NT2/D1 (cell line): ENCODE results near the gene RBPJL.
A peak's percentile ranks its signal among the peaks of the same experiment; 100 is the strongest.

Experiments used
- DNase-seq: peaks from one replicate; pipeline ENCODE4 v3.0.0-alpha.2; 2011; ENCODE audit warnings: low read depth, low spot score
- H3K27me3 ChIP-seq: 2 replicates; pipeline ENCODE4 v1.6.0; 2011; ENCODE audit warnings: mild to moderate bottlenecking; ENCODE audit not compliant: insufficient read length, insufficient read depth
- H3K36me3 ChIP-seq: 2 replicates; pipeline ENCODE4 v1.6.1; 2011; ENCODE audit warnings: mild to moderate bottlenecking, low read length, mixed read lengths; ENCODE audit not compliant: insufficient read depth, insufficient read length
- H3K4me1 ChIP-seq: 2 replicates; pipeline ENCODE4 v1.5.1; 2011; ENCODE audit not compliant: insufficient read depth, insufficient read length
- H3K4me3 ChIP-seq: 2 replicates; pipeline ENCODE4 v1.5.1; 2011; ENCODE audit warnings: low read depth; ENCODE audit not compliant: insufficient read length
- H3K9ac ChIP-seq: 2 replicates; pipeline ENCODE4 v1.6.0; 2011; ENCODE audit warnings: low read depth; ENCODE audit not compliant: insufficient read length
- H3K9me3 ChIP-seq: 2 replicates; pipeline ENCODE4 v1.5.1; 2011; ENCODE audit warnings: mild to moderate bottlenecking, low read length; ENCODE audit not compliant: insufficient read depth
- SUZ12 ChIP-seq: IDR thresholded peaks from 2 replicates; pipeline ENCODE4 v1.6.1; 2011; ENCODE audit not compliant: insufficient read length, insufficient read depth; ENCODE audit errors: extremely low read depth
- YY1 ChIP-seq: IDR thresholded peaks from 2 replicates; pipeline ENCODE4 v1.6.1; 2011; ENCODE audit not compliant: insufficient read length, insufficient read depth
- ZNF274 ChIP-seq: IDR thresholded peaks from 2 replicates; pipeline ENCODE4 v1.6.1; 2011; ENCODE audit warnings: mild to moderate bottlenecking, low read depth, low read length

Gene RBPJL

GRCh38 chr20:45304464-45304999, 2.1 kb upstream of the RBPJL start:
- Histone ChIP-seq H3K9me3 (no peaks in the 10 kb centered on the region; the same call in 1 of the 2 replicates), H3K4me1 (peaks cover 14% of the 10 kb centered on the region), H3K36me3 (no peaks in the 10 kb centered on the region), H3K27me3 (peaks cover under 1% of the 10 kb centered on the region), H3K9ac (no peak overlapping the region), H3K4me3 (no peak overlapping the region)
- no peak for DNase-seq
- TF ChIP-seq ZNF274 (no peak), YY1 (no peak), SUZ12 (no peak)

GRCh38 chr20:45305262-45305661, 1.4 kb upstream of the RBPJL start:
- no peak overlapping the region for H3K9ac ChIP-seq
- H3K9me3 ChIP-seq = no peaks in the 10 kb centered on the region; the same call in 1 of the 2 replicates
- no peak for TF ChIP-seq ZNF274
- TF ChIP-seq YY1 = no peak
- no peak for TF ChIP-seq SUZ12
- DNase-seq = no peak
- no peaks in the 10 kb centered on the region for H3K36me3 ChIP-seq
- no peak overlapping the region for H3K4me3 ChIP-seq
- no peaks in the 10 kb centered on the region for H3K27me3 ChIP-seq
- H3K4me1 ChIP-seq = peaks cover 14% of the 10 kb centered on the region

GRCh38 chr20:45307076-45307640, 518 bp downstream of the RBPJL start:
- TF ChIP-seq ZNF274 (no peak), YY1 (no peak), SUZ12 (no peak)
- H3K27me3 ChIP-seq = peaks cover 11% of the 10 kb centered on the region
- H3K4me3 ChIP-seq = no peak overlapping the region

GRCh38 chr20:45308117-45308778, 1.6 kb downstream of the RBPJL start, which contains the start of gene MATN4:
TSS of gene MATN4 (minus strand) at chr20:45308299. CDS start at chr20:45305582, 2,717 bp downstream.
- no peak for DNase-seq

More at GRCh38 chr20:45307076-45307640, 518 bp downstream of the RBPJL start:
- DNase-seq = no peak
- no peaks in the 10 kb centered on the region for H3K36me3 ChIP-seq
- peaks cover 16% of the 10 kb centered on the region for H3K4me1 ChIP-seq
- H3K9ac ChIP-seq = no peak overlapping the region
- H3K9me3 ChIP-seq = no peaks in the 10 kb centered on the region; the same call in 1 of the 2 replicates

GRCh38 chr20:45309075-45309474, 2.4 kb downstream of the RBPJL start:
- DNase-seq = no peak
- TF ChIP-seq YY1 = no peak
- TF ChIP-seq SUZ12 = no peak
- TF ChIP-seq ZNF274 = no peak
- Histone ChIP-seq H3K9ac (no peak overlapping the region), H3K27me3 (peaks cover 12% of the 10 kb centered on the region), H3K9me3 (no peaks in the 10 kb centered on the region; the same call in 1 of the 2 replicates), H3K4me1 (peaks cover 16% of the 10 kb centered on the region), H3K36me3 (no peaks in the 10 kb centered on the region), H3K4me3 (no peak overlapping the region)

More at GRCh38 chr20:45308117-45308778, 1.6 kb downstream of the RBPJL start, which contains the start of gene MATN4:
- Histone ChIP-seq H3K36me3 (no peaks in the 10 kb centered on the region), H3K9me3 (no peaks in the 10 kb centered on the region; the same call in 1 of the 2 replicates), H3K9ac (peak within 1 kb of the TSS; percentile 32), H3K27me3 (peaks cover 12% of the 10 kb centered on the region), H3K4me3 (no peak within 1 kb of the TSS), H3K4me1 (peaks cover 16% of the 10 kb centered on the region)
- TF ChIP-seq YY1 (no peak), ZNF274 (no peak), SUZ12 (no peak)

- peaks cover 12% of the 10 kb centered on the region for H3K27me3 ChIP-seq
- H3K9ac ChIP-seq = peak overlapping the region; percentile 47
- no peaks in the 10 kb centered on the region for H3K9me3 ChIP-seq
- peak; percentile 71 for DNase-seq
- no peaks in the 10 kb centered on the region for H3K36me3 ChIP-seq
- TF ChIP-seq ZNF274 (no peak), YY1 (no peak), SUZ12 (no peak)
- peaks cover 16% of the 10 kb centered on the region for H3K4me1 ChIP-seq
- H3K4me3 ChIP-seq = no peak overlapping the region
These were observed 5.1 kb downstream of the RBPJL start for GRCh38 chr20:45311589-45312211.

GRCh38 chr20:45312241-45312640, 5.6 kb downstream of the RBPJL start:
- peaks cover 16% of the 10 kb centered on the region for H3K4me1 ChIP-seq
- H3K9ac ChIP-seq = peak overlapping the region; percentile 47
- H3K9me3 ChIP-seq = no peaks in the 10 kb centered on the region
- H3K27me3 ChIP-seq = peaks cover 12% of the 10 kb centered on the region
- TF ChIP-seq YY1 (no peak), ZNF274 (no peak), SUZ12 (no peak)
- H3K4me3 ChIP-seq = no peak overlapping the region
- no peaks in the 10 kb centered on the region for H3K36me3 ChIP-seq
- no peak for DNase-seq
